ENCODE data around the gene CTNND2.

Gene CTNND2

DNA sequence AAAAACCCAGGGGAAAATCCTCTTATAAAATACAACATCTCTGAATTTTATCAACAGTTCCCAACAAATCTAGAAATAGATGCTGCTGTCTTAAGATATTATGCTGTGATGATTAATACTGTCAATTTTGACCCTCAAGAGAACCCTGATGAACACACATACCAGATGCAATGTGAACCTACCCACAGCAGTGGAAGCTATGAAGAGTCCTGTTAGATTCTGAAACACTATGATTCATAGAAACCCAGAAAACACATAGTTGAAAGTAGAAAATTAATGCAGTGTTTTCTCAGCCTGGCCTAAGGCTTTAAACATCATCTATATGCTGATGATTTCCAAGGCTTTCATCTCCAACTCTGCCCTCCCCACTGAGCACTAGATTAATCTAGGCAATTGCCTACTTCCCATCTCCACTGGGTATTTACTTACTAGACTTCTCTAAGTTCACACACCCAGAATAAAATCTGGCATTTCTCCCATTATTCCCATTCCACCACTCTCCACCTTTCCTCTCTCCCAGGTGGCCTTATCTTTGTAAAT lies 296.2 kb downstream of the CTNND2 start:
- TF ChIP-seq, protein P1, sequence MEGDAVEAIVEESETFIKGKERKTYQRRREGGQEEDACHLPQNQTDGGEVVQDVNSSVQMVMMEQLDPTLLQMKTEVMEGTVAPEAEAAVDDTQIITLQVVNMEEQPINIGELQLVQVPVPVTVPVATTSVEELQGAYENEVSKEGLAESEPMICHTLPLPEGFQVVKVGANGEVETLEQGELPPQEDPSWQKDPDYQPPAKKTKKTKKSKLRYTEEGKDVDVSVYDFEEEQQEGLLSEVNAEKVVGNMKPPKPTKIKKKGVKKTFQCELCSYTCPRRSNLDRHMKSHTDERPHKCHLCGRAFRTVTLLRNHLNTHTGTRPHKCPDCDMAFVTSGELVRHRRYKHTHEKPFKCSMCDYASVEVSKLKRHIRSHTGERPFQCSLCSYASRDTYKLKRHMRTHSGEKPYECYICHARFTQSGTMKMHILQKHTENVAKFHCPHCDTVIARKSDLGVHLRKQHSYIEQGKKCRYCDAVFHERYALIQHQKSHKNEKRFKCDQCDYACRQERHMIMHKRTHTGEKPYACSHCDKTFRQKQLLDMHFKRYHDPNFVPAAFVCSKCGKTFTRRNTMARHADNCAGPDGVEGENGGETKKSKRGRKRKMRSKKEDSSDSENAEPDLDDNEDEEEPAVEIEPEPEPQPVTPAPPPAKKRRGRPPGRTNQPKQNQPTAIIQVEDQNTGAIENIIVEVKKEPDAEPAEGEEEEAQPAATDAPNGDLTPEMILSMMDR (IDR thresholded peaks at IDR 0.05; ENCODE audit: insufficient read depth, low read length, poor library complexity, severe bottlenecking): no peak
- DNase-seq (ENCODE audit: extremely low read depth, insufficient read length): no peak
- H3K36me3 ChIP-seq (ENCODE audit: control insufficient read depth, insufficient read depth, low read length): no peaks in the 10 kb centered on the region
- no peaks in the 10 kb centered on the region for H3K27me3 ChIP-seq (replicated peaks; ENCODE audit: control insufficient read depth, insufficient read depth, low read length)
- H3K4me3 ChIP-seq (replicated peaks; ENCODE audit: low read depth, low read length): no peak overlapping the region

DNA sequence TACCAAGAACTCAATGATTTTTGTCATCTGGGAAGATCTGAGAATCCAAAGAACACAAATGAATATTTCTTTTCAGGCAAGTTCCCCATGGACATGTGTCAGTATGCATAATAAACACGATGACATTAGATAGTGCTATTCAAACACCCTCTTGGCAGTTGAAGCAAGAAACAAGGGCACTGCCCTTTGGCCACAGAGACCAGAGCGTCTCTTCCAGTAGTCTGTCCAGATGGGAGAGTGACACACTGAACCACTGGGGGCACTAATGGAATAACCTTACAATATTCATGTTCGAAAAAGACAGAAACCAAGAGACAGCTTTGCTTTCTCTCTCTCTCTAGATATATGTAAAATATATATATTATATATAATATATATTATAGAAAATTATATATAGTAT lies 301.9 kb downstream of the CTNND2 start:
- H3K4me3 ChIP-seq (replicated peaks; ENCODE audit: low read depth, low read length): no peak overlapping the region
- no peaks in the 10 kb centered on the region for H3K27me3 ChIP-seq (replicated peaks; ENCODE audit: control insufficient read depth, insufficient read depth, low read length)
- H3K36me3 ChIP-seq (ENCODE audit: control insufficient read depth, insufficient read depth, low read length): no peaks in the 10 kb centered on the region
- DNase-seq (ENCODE audit: extremely low read depth, insufficient read length): no peak
- TF ChIP-seq, protein P1 (IDR thresholded peaks at IDR 0.05; ENCODE audit: insufficient read depth, low read length, poor library complexity, severe bottlenecking): no peak

DNA sequence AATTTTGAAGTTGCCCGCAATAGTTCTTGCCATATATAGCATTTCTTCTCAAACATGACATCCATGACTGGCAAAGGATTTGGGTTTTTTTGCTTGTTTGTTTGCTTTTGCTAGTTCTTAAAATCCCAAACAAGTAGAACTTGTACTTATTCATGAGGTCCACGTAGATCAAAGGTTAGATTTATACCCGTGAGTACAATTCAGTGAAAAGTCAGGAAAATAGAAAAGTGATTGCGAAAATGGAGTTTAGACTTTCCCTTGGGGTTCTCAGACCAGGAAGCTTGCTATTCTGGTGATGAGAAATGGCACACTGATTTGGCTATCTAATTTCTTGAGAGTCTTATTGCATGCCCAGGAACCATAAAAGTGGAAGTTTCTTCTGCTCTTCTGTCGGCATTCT lies 304.7 kb downstream of the CTNND2 start:
- Histone ChIP-seq H3K36me3 (ENCODE audit: control insufficient read depth, insufficient read depth, low read length) (no peaks in the 10 kb centered on the region), H3K27me3 (replicated peaks; ENCODE audit: control insufficient read depth, insufficient read depth, low read length) (no peaks in the 10 kb centered on the region), H3K4me3 (replicated peaks; ENCODE audit: low read depth, low read length) (no peak overlapping the region)
- TF ChIP-seq, protein P1 (IDR thresholded peaks at IDR 0.05; ENCODE audit: insufficient read depth, low read length, poor library complexity, severe bottlenecking): no peak
- no peak for DNase-seq (ENCODE audit: extremely low read depth, insufficient read length)

DNA sequence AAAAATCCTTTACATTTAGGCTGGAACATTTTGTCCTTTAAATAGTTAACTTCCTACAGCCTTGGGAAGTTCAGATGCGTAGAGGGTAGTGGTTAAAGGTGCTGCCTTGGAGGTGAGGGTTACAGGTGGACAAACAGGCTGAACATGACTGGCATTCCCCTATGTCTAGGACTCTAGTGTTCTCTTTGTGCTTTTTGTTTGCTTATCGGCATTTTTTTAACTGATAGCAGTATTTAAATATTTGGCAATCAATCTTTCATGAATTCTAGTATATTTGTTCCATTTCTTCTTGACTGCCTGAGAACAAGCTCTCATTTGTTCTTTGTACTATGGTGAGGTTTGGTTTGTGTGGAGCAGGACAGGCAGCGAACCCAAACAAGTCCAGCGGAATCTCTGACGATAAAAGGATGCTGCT lies 307.6 kb downstream of the CTNND2 start:
- TF ChIP-seq, protein P1 (IDR thresholded peaks at IDR 0.05; ENCODE audit: insufficient read depth, low read length, poor library complexity, severe bottlenecking): no peak

DNA sequence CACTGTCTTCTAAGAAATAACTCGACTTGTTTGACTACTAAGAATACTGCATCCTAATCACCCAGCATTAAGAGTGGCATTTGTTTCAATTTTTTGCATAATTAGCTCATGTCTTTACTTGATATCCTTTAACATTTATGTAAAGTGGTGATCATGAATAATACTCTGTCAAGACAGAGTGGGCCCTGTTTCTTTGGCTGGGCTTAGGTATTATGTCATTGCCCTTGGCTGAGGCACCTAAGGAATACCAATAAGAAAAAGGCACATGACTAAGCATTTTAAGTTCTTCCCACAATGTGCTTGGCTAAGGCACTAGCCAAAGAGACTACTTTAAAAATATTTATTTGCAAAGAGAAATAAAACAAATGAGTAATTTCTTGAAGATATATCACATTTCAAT lies 308.1 kb downstream of the CTNND2 start:
- Histone ChIP-seq H3K4me3 (replicated peaks; ENCODE audit: low read depth, low read length) (no peak overlapping the region), H3K27me3 (replicated peaks; ENCODE audit: control insufficient read depth, insufficient read depth, low read length) (no peaks in the 10 kb centered on the region), H3K36me3 (ENCODE audit: control insufficient read depth, insufficient read depth, low read length) (no peaks in the 10 kb centered on the region)
- TF ChIP-seq, protein P1 (IDR thresholded peaks at IDR 0.05; ENCODE audit: insufficient read depth, low read length, poor library complexity, severe bottlenecking): no peak
- no peak for DNase-seq (ENCODE audit: extremely low read depth, insufficient read length)

More for the DNA sequence above, 307.6 kb downstream of the CTNND2 start:
- H3K36me3 ChIP-seq (ENCODE audit: control insufficient read depth, insufficient read depth, low read length): no peaks in the 10 kb centered on the region
- no peak for DNase-seq (ENCODE audit: extremely low read depth, insufficient read length)
- no peaks in the 10 kb centered on the region for H3K27me3 ChIP-seq (replicated peaks; ENCODE audit: control insufficient read depth, insufficient read depth, low read length)
- H3K4me3 ChIP-seq (replicated peaks; ENCODE audit: low read depth, low read length): no peak overlapping the region

DNA sequence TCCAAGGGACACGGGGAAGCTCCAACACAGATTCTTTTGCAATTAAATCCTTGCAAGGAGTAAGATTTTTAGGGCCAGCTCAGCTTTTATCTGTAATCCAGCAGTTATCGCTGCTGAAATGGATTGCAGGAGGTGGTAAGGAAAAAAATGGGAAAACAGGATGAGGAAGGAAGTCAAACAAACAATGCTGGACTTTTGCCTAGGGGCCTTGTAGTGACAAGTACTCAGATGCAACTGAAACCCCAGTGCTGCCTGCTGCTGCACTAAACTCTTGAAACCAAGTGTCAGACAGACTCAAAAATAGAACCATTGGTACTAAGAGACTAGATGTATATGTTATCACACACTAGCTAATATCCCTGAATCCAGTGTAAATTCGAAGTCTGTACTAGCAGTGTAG lies 309.2 kb downstream of the CTNND2 start:
- no peaks in the 10 kb centered on the region for H3K36me3 ChIP-seq (ENCODE audit: control insufficient read depth, insufficient read depth, low read length)
- H3K4me3 ChIP-seq (replicated peaks; ENCODE audit: low read depth, low read length): no peak overlapping the region
- TF ChIP-seq, protein P1 (IDR thresholded peaks at IDR 0.05; ENCODE audit: insufficient read depth, low read length, poor library complexity, severe bottlenecking): no peak
- no peaks in the 10 kb centered on the region for H3K27me3 ChIP-seq (replicated peaks; ENCODE audit: control insufficient read depth, insufficient read depth, low read length)
- no peak for DNase-seq (ENCODE audit: extremely low read depth, insufficient read length)
